NCI-H146 (cell line): Measurements from ENCODE around the gene OGN.
A peak's percentile ranks its signal among the peaks of the same experiment; 100 is the strongest.
"Not testable (repeated sequence)": the region's sequence is repeated elsewhere in the genome, so short reads cannot be mapped to it uniquely, and the experiment has no call there.

Experiments
- DNase-seq: peaks from one replicate; lab custom pipeline; 2025; lab: John Stamatoyannopoulos, UW

OGN gene

GRCh38 chr9:92404042-92404836 lies at the start of gene OGN:
Gene OGN (minus strand): TSS chr9:92404578. CDS start chr9:92403407, 1,171 bp downstream.
- no peak for DNase-seq

GRCh38 chr9:92446536-92446935 lies 42.2 kb upstream of the OGN start:
- no peak for DNase-seq

GRCh38 chr9:92444841-92445240 lies 40.5 kb upstream of the OGN start:
- DNase-seq: peak; percentile 61

GRCh38 chr9:92440751-92441046 lies 36.3 kb upstream of the OGN start:
- DNase-seq: no peak

DNA sequence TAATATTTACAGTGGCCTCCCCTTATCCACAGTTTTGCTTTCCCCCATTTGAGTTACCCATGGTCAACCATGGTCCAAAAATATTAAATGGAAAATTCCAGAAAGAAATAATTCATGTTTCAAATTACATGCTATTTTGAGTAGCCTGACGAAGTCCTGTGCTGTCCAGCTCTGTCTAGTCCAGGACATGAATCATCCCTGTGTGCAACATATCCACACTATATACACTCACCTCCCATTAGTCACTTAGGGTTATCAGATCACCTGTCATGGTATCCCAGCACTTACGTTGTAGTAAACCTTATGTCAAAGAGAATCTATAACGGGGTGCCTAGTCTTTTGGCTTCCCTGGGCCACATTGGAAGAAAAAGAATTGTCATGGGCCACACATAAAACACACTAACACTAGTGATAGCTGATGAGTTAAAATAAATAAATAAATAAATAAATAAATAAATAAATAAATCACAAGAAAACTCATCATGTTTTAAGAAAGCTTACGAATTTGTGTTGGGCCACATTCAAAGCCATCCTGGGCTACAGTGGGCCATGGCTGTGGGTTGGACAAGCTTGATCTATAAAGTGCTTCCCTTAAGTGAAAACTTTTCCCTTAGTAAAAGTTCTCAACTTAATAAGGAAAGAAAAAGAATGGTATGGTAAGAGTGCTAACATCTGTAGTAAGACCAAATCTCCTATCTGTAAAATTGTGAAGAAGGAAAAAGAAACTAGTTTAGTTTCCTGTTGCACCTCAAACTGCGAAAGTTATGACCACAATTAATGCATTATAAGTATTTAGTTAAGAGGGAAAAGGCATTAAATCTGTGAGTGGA lies 35.8 kb upstream of the OGN start:
- DNase-seq: no peak

DNA sequence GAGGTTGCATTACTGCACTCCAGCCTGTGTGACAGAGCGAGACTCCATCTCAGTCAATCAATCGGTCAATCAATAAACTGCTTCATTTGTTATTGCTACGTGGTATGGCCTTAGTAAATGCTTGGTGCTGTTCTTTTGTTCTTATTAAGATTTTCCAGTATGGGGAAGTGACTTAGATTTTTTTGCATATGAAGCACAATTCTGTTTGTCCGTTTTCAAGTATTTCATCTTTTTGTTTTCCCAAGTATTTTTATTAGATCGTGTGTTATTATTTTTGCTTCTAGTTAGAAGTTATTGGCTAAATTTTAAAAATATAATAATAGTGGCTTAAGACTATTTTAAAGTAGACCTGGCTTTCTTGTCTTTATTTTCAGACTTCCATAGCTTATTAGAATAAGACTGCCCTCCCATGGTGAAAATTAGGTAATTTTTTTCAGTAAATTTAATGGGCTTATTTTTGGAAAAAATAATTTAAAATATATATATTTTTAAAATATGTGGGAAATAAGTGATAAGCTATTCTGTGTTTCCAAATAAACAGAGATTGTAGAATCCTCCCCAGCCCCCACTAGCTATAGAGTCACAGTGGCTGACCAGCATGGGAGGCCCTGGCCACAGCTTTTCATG lies 34.6 kb upstream of the OGN start:
- DNase-seq: no peak

DNA sequence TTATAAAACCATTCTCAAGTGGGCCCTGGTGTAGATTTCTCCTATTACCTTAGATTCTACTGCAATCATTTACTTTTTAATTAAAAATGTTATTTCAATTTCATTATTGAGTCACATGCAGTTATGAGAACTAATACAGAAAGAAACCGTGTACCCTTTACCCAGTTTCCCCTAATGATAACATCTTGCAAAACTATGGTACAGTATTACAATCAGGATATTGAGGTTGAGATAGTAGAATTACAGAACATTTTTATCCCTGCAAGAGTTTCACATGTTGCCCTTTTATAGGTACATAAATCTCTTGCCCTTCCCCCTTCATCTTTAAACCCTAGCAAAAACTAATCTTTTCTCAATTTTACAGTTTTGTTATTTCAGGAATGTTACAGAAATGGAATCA lies 30.9 kb upstream of the OGN start:
- DNase-seq: no peak

DNA sequence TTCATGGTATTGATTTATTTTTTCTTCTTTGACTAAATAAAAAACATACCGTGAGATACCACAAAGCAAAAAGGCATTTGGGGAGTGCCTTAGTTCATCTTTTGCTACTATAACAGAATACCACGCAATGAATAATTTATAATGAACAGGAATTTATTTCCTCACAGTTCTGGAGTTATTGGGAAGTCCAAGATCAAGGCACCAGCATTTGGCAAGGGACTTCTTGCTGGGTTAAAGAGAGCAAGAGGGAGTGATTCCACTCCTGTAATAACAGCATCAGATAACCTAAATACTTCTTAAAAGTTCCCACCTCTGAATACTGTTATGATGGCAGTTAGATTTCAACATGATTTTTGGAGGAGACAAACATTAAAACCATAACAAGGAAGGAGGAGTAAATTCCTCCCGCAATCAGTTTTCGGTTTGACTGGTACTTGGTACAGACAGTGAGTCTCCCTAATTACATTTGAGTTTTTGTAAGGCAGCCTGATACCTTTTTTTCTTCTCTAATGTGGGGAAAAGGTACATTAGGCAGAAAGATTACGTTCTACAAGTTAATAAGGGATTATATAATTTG lies 28.7 kb upstream of the OGN start:
- DNase-seq: no peak

DNA sequence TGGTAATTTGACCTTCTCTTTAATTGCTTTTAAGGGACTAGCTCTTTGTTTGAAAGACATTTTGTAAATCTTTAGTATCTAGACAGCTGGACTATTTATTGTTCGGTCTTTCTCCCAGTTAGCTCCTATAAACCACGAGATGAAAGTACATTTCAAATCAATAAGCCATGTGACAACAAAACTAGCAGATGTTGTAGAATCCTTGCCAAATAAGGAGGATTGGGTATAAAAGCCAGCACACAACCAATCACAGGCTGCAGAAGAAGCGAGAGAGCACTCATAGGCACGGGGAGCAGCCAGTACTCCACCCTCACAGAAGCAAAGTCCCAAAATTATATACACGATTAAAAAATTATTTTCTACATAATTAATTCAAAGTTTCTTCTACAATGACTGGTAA lies 28.0 kb upstream of the OGN start:
- no peak for DNase-seq

- DNase-seq: no peak
Observed at GRCh38 chr9:92429836-92430235, 25.5 kb upstream of the OGN start.

DNA sequence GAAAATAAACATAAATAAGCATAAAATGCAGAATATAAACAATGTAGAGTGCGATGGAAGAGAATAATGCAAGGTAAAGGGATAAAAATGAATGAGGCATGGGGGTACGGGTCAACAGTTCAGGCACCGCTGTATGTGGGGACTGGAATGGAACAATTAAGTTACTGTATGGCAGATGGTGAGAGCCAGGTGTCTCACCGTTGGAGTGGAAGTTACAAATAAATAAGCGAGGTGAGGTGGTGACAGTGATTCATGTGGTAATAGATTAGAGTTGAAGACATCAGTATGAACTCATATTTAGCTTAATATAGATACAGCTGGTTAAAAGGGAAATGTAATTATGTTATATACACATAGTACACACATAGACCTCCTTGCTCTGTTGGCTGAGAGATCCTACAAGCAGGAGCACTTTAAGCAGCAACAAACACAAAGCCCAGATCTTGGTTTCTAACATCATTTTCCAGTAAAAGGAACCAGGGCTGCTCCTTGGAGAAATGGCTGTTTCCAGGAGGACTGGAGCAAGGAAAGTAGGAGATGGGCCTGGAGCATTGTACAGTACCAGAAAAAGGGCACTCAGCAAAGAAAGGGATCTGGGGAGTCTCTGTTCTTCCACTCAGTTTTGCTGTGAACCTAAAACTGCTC lies 22.2 kb upstream of the OGN start:
- DNase-seq: peak; percentile 90

DNA sequence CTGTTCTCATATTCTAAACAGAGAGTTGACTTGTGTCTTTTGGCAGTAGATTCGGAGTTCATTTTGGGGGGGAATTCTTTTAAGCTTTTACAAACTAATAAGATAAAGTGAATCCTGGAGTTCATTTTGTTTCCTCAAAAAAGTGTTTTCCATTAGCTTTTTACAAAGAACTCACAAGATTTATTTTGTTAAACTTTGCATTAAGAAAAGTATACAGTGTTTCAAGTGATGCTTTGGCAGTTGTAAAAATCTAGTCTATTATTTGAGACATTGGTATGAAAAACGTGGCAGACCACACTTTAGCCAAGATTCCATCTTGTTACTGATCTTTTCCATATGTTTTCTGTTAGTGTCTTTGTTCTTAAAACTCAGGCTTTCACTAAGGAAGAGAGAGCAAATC lies 21.1 kb upstream of the OGN start:
- DNase-seq: no peak

DNA sequence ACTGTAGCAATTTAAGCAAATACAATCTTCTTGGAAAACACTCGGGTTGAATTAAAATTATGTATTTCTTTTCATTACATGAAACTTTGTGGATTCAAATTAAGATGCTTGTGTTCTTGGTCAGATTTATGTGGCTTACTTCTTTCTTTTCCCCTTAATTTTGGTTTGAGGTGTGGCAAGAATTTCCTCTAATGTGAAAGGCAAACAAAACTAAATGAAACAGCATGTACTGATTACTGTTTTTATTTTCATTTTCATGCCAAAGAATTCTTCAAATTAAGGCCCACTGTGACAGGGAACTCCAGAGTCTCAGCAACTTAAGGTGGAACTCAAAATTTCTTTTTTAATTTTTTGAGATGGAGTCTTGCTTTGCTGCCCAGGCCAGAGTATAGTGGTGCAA lies 20.0 kb upstream of the OGN start, which contains the start of gene OMD:
TSS of gene OMD (minus strand) at position 132 of the 400 bp plus-strand sequence. CDS start 6,913 bp downstream, outside the sequence.
- no peak for DNase-seq

DNA sequence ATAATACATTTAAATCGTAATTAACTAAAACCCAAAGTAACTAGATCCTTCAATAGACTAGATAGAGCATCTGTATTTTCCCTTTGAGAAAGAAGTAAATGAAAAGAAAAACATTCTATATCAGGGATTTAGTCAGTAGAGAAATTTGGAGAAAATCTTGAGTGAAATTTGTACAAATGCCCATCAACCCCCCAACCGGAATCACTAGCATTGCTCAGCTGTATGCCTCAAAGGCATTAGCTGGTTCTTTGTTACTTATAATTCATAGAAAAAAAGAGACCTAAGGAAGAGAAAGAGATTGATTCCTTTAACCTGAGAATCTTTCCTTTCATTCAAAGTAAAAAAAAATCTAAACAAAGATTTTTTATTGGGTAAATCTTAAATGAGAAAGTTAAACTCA lies 19.2 kb upstream of the OGN start:
- no peak for DNase-seq

GRCh38 chr9:92422611-92423338 lies 18.4 kb upstream of the OGN start:
- DNase-seq: no peak

- DNase-seq: no peak
Observed at GRCh38 chr9:92414566-92414965, 10.2 kb upstream of the OGN start.

DNA sequence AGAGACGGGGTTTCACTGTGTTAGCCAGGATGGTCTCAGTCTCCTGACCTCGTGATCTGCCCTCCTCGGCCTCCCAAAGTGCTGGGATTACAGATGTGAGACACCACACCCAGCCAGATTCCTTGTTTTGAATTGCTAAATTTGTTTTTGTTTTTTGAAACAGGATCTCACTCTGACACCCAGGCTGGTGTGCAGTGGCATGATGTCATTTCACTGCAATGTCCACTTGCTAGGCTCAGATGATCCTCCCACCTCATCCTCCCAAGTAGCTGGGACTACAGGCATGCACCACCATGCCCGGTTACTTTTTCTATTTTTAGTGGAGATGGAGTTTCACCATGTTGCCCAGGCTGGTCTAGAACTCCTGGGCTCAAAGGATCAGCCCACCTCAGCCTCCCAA lies 6.8 kb upstream of the OGN start:
- DNase-seq: not testable (repeated sequence)

GRCh38 chr9:92408747-92409478 lies 4.5 kb upstream of the OGN start:
- no peak for DNase-seq

DNA sequence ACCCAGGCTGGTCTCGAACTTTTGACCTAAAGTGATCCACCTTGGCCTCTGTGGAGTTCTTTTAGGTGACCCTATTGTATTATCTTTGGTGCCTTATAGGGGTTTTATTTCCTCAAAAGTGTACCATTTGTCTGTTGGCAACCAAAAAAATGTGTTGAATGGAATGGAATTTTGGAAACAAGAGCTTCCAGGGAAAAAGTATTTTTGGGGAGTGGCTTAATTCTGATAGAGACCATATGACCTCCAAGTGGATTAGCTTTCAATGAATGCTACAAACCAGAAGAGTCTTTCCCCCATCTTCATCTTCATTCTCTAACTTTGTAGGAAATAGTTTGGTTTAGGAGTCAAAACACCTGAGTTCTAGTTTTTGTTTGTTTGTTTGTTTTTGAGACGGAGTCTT lies 3.4 kb upstream of the OGN start:
- no peak for DNase-seq

DNA sequence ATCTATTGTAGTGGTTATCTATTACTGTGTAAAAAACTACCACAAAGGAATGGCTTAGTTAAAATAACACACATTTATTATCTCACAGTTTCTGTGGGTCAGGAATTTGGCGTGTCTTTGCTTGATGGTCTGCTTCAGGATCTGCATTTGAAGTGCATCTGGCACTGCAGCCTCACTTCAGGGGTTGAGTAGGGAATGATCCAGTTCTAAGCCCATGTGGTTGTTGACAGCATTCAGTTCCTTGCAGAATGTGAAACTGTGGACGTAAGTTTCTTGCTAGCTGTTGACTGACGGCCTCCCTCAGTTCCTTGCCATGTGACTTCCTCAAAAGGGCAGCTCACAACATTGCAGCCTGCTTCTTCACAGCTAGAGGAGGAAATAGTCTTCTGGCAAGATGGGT lies 2.1 kb upstream of the OGN start:
- no peak for DNase-seq

GRCh38 chr9:92405818-92406217 lies 1.4 kb upstream of the OGN start:
- DNase-seq: no peak
